ENCODE results near the gene VDR.

DNA sequence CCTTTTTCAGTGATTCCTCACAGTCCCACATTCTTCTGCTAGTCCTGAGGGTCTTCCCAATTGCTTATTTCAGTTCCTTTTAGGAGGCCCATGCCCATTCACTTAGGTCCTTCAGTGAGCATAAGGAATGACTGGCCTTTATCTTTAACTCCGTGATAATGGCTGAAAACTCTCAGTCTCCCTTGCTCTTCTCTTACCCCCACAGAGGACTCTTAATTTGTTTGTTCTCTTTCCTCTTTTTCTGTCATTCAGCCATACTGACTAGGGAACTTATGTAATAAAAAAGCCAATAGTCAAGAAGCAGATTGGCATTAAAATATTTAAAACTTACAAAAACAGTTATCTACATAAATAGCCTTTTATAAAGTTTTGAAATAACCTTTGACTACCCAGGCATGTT, 17.1 kb upstream of the VDR start:
- TF ChIP-seq RAD21 (IDR thresholded peaks at IDR 0.05; ENCODE audit: low read depth) = no peak
- TF ChIP-seq, protein P1, sequence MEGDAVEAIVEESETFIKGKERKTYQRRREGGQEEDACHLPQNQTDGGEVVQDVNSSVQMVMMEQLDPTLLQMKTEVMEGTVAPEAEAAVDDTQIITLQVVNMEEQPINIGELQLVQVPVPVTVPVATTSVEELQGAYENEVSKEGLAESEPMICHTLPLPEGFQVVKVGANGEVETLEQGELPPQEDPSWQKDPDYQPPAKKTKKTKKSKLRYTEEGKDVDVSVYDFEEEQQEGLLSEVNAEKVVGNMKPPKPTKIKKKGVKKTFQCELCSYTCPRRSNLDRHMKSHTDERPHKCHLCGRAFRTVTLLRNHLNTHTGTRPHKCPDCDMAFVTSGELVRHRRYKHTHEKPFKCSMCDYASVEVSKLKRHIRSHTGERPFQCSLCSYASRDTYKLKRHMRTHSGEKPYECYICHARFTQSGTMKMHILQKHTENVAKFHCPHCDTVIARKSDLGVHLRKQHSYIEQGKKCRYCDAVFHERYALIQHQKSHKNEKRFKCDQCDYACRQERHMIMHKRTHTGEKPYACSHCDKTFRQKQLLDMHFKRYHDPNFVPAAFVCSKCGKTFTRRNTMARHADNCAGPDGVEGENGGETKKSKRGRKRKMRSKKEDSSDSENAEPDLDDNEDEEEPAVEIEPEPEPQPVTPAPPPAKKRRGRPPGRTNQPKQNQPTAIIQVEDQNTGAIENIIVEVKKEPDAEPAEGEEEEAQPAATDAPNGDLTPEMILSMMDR (IDR thresholded peaks at IDR 0.05 in 2 of 3, conservative IDR thresholded peaks at IDR 0.05 in 1 of 3; ENCODE audit: borderline replicate concordance in 1 of 3, insufficient read depth in 1 of 3, low read depth in 2 of 3, low read length in 2 of 3) = no peak
- TF ChIP-seq POLR2A (IDR thresholded peaks at IDR 0.05; ENCODE audit: borderline replicate concordance, extremely low read depth, insufficient read depth, insufficient read length) = no peak
- TF ChIP-seq EZH2 (IDR thresholded peaks at IDR 0.05) = no peak
- TF ChIP-seq SP1 (IDR thresholded peaks at IDR 0.05; ENCODE audit: low read depth) = no peak
- no peak for TF ChIP-seq YY1 (IDR thresholded peaks at IDR 0.05; ENCODE audit: extremely low read depth, insufficient replicate concordance, low read depth, low read length)
- no peak for TF ChIP-seq EZH2phosphoT487 (IDR thresholded peaks at IDR 0.05; ENCODE audit: borderline replicate concordance)
- no peak for TF ChIP-seq MAX (IDR thresholded peaks at IDR 0.05)
- TF ChIP-seq, protein P2, sequence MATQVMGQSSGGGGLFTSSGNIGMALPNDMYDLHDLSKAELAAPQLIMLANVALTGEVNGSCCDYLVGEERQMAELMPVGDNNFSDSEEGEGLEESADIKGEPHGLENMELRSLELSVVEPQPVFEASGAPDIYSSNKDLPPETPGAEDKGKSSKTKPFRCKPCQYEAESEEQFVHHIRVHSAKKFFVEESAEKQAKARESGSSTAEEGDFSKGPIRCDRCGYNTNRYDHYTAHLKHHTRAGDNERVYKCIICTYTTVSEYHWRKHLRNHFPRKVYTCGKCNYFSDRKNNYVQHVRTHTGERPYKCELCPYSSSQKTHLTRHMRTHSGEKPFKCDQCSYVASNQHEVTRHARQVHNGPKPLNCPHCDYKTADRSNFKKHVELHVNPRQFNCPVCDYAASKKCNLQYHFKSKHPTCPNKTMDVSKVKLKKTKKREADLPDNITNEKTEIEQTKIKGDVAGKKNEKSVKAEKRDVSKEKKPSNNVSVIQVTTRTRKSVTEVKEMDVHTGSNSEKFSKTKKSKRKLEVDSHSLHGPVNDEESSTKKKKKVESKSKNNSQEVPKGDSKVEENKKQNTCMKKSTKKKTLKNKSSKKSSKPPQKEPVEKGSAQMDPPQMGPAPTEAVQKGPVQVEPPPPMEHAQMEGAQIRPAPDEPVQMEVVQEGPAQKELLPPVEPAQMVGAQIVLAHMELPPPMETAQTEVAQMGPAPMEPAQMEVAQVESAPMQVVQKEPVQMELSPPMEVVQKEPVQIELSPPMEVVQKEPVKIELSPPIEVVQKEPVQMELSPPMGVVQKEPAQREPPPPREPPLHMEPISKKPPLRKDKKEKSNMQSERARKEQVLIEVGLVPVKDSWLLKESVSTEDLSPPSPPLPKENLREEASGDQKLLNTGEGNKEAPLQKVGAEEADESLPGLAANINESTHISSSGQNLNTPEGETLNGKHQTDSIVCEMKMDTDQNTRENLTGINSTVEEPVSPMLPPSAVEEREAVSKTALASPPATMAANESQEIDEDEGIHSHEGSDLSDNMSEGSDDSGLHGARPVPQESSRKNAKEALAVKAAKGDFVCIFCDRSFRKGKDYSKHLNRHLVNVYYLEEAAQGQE (IDR thresholded peaks at IDR 0.05; ENCODE audit: low read depth) = no peak
- TF ChIP-seq CEBPB (IDR thresholded peaks at IDR 0.05; ENCODE audit: low read depth) = no peak
- no peak for TF ChIP-seq FOSL1 (IDR thresholded peaks at IDR 0.05; ENCODE audit: low read depth)
- no peak for TF ChIP-seq TCF7L2 (IDR thresholded peaks at IDR 0.05; ENCODE audit: borderline replicate concordance, extremely low read depth, insufficient read depth, insufficient read length)

Data from HCT116 (cell line).